HL-60/S4 (cell line): ENCODE results near the gene KRT76.

Source experiments
- in situ Hi-C: fragments of 300-500 bp; cut with MboI; formaldehyde crosslinking; loops from 2 replicates; pipeline ENCODE4 v1.14.3; 2022; ENCODE audit warnings: low sequenced_read_pairs

The KRT76 gene

GRCh38 chr12:52742196-52742580 lies 35.0 kb downstream of the KRT76 start:
- in situ Hi-C loops = no loop called here

- in situ Hi-C loops = no loop called here
Observed at GRCh38 chr12:52741375-52742195, 35.6 kb downstream of the KRT76 start.

DNA sequence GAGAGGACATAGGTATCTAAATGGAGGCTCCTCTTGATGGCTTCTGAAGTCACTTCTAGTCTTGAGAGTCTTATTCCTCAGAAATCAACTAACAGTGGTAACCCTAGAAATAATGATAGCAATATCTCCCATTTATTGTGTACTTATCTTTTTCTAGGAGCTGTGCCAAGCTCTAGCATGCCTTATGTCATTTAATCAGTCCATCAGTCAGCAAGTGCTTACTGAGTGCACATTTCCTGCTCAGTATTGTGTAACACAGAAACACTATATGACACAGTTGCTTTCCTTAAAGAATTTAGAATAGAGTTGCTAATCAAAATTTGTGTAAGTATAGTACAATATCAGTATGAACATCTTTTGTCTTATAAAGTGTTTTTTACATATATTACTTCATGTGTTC lies 36.6 kb downstream of the KRT76 start:
- in situ Hi-C loops = no loop called here

GRCh38 chr12:52739963-52740362 lies 37.2 kb downstream of the KRT76 start:
- in situ Hi-C loops = no loop called here

- in situ Hi-C loops = no loop called here
Observed at GRCh38 chr12:52735816-52736632, 41.1 kb downstream of the KRT76 start.

- in situ Hi-C loops = no loop called here
Observed at GRCh38 chr12:52735106-52735505, 42.0 kb downstream of the KRT76 start.

DNA sequence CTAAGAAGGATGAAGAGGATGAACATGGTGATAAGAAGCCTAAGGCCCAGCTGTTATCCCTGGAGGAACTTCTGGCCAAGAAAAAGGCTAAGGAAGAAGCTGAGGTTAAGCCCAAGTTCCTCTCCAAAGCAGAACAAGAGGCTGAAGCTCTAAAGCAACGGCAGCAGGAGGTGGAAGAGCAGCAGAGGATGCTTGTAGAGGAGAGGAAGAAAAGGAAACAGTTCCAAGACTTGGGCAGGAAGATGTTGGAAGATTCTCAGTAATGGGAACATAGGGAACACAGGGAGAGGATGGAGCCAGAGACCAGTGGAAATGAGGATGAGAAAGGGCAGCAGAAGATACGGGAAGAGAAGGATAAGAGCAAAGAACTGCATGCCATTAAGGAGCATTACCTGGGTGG lies 46.4 kb downstream of the KRT76 start:
- in situ Hi-C loops = no loop called here

DNA sequence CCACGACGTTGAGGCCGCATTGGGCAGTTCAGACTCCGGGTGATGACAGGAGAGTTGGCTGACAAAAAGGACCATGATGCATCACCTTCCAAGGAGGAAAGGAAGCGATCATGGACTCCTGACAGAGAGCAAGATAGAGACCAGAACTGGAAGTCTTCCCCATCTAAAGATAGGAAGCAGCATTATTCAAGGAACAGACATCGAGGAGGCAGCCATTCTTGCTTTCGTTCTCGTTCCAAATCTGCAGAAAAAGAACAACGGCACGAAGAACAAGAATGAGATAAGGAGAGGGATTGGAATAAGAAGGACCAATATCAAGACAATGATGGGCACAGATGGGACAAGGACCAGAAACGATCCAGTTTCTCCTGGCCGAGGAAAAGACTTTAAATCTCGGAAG lies 46.8 kb downstream of the KRT76 start:
- in situ Hi-C loops = no loop called here

DNA sequence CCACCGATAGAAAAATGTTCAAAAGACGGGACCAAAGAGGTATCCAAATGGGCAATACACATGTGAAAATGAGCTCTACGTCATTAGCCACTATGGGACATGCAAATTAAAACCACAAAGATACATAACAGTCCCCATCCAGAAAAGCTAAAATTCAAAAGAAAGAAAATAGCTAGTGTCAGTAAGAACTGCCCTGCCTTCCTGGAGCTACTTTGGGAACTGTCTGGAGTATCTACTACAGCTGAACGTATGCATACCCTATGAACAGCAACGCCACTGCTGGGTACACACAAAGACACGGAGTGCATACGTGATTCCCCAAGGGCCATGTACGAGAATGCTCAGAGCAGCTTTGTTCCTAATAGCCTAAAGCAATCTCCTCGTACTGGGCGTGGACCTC lies 48.0 kb downstream of the KRT76 start:
- in situ Hi-C loops = no loop called here

DNA sequence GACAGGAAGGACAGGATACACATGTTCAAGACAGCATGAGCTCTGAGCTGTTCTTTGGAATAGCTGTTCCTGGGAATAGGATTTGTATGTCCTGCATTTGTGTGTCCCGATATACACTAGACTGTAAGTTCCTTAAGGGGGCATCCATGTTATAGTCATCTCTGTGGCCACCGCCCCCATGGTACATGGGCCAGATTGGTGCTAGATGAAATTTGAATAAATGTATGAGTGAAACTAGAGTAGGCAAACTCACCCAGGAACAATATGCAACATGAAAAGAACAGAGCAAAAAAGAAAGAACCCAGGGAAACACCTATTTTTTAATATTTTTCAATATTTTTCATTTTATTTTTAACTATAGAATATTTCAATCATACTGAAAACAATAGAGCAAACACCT lies 48.8 kb downstream of the KRT76 start:
- in situ Hi-C loops = no loop called here

DNA sequence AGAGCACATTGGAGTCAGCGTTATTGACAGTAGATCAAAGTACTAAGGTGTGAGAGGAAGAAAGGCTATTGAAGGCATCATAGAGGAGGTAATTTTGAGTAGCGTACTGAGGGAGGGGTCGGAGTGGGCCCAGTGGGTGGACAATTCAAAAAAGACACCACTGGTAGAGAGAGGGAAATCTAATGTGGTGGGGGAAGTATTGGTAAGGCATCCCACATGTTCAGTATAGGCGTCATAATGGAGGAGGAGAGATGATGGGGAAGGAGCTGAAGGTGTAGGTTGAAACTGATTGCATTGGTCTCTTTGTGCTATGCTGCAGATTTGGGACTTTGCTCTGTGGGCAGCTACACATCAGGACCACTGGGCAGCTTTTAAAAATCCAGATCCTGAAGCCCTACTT lies 50.1 kb downstream of the KRT76 start:
- in situ Hi-C loops = no loop called here

DNA sequence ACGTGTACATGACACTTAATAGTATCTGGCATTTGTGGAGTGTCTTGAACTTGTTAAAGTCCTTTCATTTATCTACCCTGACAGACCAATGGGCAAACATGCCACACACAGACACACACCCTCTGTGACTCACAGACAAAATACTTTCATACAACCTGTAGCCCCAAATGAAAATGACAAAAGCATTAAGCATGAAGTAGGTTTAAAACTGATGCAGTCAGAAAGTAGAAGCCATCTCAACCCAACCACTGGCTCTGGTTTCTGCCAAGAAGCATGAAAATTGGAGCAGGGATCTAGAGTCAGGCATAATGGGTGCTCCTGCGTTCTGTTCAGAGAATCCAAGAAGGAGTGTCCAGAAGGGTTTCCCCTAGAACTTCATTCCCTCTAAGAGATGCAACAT lies 50.7 kb downstream of the KRT76 start:
- in situ Hi-C loops = no loop called here

GRCh38 chr12:52724384-52724783 lies 52.8 kb downstream of the KRT76 start:
- in situ Hi-C loops = no loop called here

- in situ Hi-C loops = no loop called here
Observed at GRCh38 chr12:52722680-52723079, 54.5 kb downstream of the KRT76 start.

DNA sequence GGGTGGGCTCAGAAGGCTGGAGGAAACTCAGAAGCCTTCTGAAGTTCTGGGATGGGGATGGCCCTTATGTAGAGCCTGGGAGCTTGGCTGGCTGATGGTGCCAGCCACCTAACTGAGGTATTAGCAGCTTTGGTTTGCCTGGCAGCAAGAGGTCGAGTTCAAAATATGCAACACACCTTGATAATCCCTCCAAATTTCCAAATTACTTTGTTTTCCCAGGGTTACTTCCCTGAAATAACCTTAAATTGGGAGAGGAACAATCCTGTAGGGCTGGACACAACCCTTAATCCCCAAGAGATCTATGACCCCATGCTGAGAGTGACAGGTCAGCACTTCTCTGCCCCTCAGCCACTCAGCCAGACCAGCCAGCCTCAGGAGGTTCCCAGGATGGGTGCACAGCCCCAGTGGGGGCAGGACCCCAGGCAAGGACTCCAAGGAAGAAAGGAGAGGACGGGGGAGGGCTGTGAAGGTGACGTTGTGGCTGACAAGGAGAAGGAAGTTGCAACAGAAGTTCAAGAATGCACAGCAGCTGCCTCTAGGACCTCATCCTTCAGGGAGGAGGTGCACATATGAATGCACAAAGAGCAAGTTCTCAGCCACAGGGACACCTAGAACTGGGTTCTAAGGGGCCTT lies 55.2 kb downstream of the KRT76 start:
- in situ Hi-C loops = no loop called here

DNA sequence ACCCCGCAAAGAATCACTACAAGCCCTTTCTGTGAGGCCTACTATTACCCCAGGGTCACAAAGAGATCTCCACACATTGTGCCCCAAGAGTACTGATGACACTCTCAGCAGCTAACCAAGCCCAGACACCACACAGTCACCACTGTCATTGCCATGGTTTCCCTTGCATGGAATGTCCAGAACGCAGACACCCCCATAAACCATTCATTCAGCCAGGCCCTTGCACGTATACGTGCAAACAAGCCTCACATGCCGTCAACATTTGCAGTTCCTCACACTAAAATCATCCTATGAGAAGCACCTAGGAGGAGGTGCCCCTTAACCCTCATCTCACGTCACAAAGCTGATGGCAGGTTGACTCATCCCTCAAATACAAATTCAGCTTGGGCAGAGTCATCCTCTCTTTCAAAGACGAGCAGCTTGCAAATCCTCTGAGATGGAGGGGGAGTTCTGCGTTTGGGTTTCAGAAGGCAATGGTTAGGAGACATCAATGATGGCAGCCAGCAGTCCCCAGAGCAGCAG lies 56.7 kb downstream of the KRT76 start:
- in situ Hi-C loops = no loop called here
